ENCODE results near the gene SEC14L2. TPM values are rescaled to one million over a fixed set of nuclear protein-coding genes. Genes with fewer than 3 reads are reported as not detected.

SEC14L2 gene
- total and polyA plus RNA-seq, 2 experiments from 2014 or later = 2.5 to 4.2 TPM

DNA sequence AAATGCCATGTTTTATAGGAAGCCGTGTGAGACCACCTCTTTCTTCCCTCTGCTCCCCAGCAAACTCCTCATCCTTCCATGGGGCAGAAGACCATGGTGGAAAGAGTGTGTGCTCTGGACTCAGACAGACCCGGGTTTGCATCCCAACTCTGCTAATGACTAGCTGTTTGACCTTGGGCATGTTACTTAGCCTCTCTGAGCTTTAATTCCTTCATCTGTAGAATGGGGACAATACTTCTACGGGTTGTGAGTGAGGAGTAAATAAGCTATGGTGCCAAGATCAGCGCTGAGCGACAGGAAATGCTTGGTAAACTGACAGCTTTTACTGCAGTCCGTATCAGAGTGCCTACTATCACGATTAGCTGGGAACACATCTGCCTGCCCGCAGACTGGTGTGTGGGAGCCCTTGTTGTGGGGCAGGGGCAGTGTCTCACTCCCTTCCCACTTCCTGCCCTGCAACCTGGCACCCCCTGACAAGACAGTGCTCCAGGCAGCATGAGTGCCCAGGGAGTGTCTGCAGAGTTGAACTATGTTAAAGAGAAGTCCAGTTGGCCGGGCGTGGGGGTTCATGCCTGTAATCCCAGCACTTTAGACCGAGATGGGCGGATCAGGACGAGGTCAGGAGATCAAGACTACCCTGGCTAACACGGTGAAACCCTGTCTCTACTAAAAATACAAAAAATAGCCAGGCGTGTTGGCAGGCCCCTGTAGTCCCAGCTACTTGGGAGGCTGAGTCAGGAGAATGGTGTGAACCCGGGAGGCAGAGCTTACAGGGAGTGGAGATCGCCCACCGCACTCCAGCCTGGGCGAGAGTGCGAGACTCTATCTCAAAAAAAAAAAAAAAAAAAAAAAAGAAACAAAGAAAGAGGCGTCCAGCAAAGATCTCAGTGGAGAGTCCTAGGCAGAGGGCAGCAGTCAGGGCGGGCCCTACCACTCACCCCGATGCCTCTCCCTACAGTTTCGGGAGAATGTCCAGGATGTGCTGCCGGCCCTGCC is 2.2 kb downstream of the SEC14L2 start:
- peaks cover 24% of the 10 kb centered on the region for H3K4me1 Mint-ChIP-seq
- H3K4me3 Mint-ChIP-seq = no peak overlapping the region
- DNase-seq (ENCODE audit: low spot score) = no peak
- no peaks in the 10 kb centered on the region; the same call in 1 of the 3 replicates for H3K36me3 Mint-ChIP-seq (ENCODE audit: low read depth)
- Histone ChIP-seq H3K4me1 (ENCODE audit: insufficient read depth) (peaks cover 17% of the 10 kb centered on the region), H3K36me3 (ENCODE audit: insufficient read depth) (no peaks in the 10 kb centered on the region), H3K27ac (ENCODE audit: low read depth) (no peak overlapping the region), H3K4me3 (no peak overlapping the region), H3F3A (replicated peaks; ENCODE audit: low read depth) (peaks cover 4% of the 10 kb centered on the region; the same call in 1 of the 2 replicates), H3K79me2 (replicated peaks; ENCODE audit: insufficient read depth) (no peaks in the 10 kb centered on the region), H3K9me2 (ENCODE audit: insufficient read depth) (no peaks in the 10 kb centered on the region), H3K27me3 (ENCODE audit: insufficient read depth) (peaks cover 34% of the 10 kb centered on the region), H2AFZ (no peak overlapping the region), H3K4me2 (no peak overlapping the region), H4K20me1 (replicated peaks; ENCODE audit: insufficient read depth) (no peaks in the 10 kb centered on the region)
- H3K27me3 Mint-ChIP-seq (ENCODE audit: insufficient read depth, low read depth, poor library complexity) = peaks cover 36% of the 10 kb centered on the region
- no peaks in the 10 kb centered on the region for H3K9me3 Mint-ChIP-seq
- TF ChIP-seq EZH2phosphoT487 (IDR thresholded peaks at IDR 0.05; ENCODE audit: unreplicated experiment) (no peak), EZH2 (IDR thresholded peaks at IDR 0.05; ENCODE audit: low read depth, unreplicated experiment) (no peak), NANOG (IDR thresholded peaks at IDR 0.05; ENCODE audit: borderline replicate concordance) (no peak), ZNF331 (CRISPR knock-in tag; IDR thresholded peaks at IDR 0.05; ENCODE audit: low read depth) (no peak), CTCF (conservative IDR thresholded peaks at IDR 0.05; ENCODE audit: low read depth in 2 of 2) (no peak), CREB1 (CRISPR knock-in tag; IDR thresholded peaks at IDR 0.05; ENCODE audit: low read depth) (no peak), ZNF114 (CRISPR knock-in tag; IDR thresholded peaks at IDR 0.05) (no peak)
- TF ChIP-seq, protein P1, sequence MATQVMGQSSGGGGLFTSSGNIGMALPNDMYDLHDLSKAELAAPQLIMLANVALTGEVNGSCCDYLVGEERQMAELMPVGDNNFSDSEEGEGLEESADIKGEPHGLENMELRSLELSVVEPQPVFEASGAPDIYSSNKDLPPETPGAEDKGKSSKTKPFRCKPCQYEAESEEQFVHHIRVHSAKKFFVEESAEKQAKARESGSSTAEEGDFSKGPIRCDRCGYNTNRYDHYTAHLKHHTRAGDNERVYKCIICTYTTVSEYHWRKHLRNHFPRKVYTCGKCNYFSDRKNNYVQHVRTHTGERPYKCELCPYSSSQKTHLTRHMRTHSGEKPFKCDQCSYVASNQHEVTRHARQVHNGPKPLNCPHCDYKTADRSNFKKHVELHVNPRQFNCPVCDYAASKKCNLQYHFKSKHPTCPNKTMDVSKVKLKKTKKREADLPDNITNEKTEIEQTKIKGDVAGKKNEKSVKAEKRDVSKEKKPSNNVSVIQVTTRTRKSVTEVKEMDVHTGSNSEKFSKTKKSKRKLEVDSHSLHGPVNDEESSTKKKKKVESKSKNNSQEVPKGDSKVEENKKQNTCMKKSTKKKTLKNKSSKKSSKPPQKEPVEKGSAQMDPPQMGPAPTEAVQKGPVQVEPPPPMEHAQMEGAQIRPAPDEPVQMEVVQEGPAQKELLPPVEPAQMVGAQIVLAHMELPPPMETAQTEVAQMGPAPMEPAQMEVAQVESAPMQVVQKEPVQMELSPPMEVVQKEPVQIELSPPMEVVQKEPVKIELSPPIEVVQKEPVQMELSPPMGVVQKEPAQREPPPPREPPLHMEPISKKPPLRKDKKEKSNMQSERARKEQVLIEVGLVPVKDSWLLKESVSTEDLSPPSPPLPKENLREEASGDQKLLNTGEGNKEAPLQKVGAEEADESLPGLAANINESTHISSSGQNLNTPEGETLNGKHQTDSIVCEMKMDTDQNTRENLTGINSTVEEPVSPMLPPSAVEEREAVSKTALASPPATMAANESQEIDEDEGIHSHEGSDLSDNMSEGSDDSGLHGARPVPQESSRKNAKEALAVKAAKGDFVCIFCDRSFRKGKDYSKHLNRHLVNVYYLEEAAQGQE (IDR thresholded peaks at IDR 0.05; ENCODE audit: unreplicated experiment) = no peak
- no peak for ATAC-seq
- no peak overlapping the region for H3K27ac Mint-ChIP-seq

- Histone ChIP-seq H3K4me3 (no peak overlapping the region), H3K27me3 (ENCODE audit: insufficient read depth) (peaks cover 34% of the 10 kb centered on the region), H4K20me1 (replicated peaks; ENCODE audit: insufficient read depth) (no peaks in the 10 kb centered on the region), H3K4me1 (ENCODE audit: insufficient read depth) (peaks cover 17% of the 10 kb centered on the region), H2AFZ (no peak overlapping the region), H3K27ac (ENCODE audit: low read depth) (no peak overlapping the region), H3F3A (replicated peaks; ENCODE audit: low read depth) (peaks cover 4% of the 10 kb centered on the region; the same call in 1 of the 2 replicates), H3K9me2 (ENCODE audit: insufficient read depth) (no peaks in the 10 kb centered on the region), H3K79me2 (replicated peaks; ENCODE audit: insufficient read depth) (no peaks in the 10 kb centered on the region), H3K36me3 (ENCODE audit: insufficient read depth) (no peaks in the 10 kb centered on the region), H3K4me2 (no peak overlapping the region)
- no peak overlapping the region for H3K4me3 Mint-ChIP-seq
- ATAC-seq (no peak), DNase-seq (ENCODE audit: low spot score) (no peak)
- H3K36me3 Mint-ChIP-seq (ENCODE audit: low read depth) = no peaks in the 10 kb centered on the region; the same call in 1 of the 3 replicates
- no peaks in the 10 kb centered on the region for H3K9me3 Mint-ChIP-seq
- peaks cover 38% of the 10 kb centered on the region for H3K27me3 Mint-ChIP-seq (ENCODE audit: insufficient read depth, low read depth, poor library complexity)
- no peak overlapping the region for H3K27ac Mint-ChIP-seq
- H3K4me1 Mint-ChIP-seq = peaks cover 24% of the 10 kb centered on the region
- TF ChIP-seq EZH2phosphoT487 (IDR thresholded peaks at IDR 0.05; ENCODE audit: unreplicated experiment) (no peak), ZNF114 (CRISPR knock-in tag; IDR thresholded peaks at IDR 0.05) (no peak), ETS1 (IDR thresholded peaks at IDR 0.05) (no peak), CTCF (conservative IDR thresholded peaks at IDR 0.05; ENCODE audit: low read depth in 2 of 2) (no peak)
- TF ChIP-seq, protein P1 (IDR thresholded peaks at IDR 0.05; ENCODE audit: unreplicated experiment) = no peak
These were observed 2.9 kb downstream of the SEC14L2 start for GRCh38 chr22:30399718-30400117.
